Stomach (tissue), 9 donors: ENCODE data around the gene PFKFB3. TPM values are rescaled to one million over a fixed set of nuclear protein-coding genes. Genes with fewer than 3 reads are reported as not detected.
"Not testable (repeated sequence)": the region's sequence is repeated elsewhere in the genome, so short reads cannot be mapped to it uniquely, and the experiment has no call there.

Experiments used
- DNase-seq, 2 donors: peaks; one replicate each; pipeline versions ENCODE4 v3.0.0 to v3.0.0-alpha.2; 2013 to 2019
- H3K27ac ChIP-seq, 5 donors: fragments of 200-600 bp in 4 of 5; sonication (generic) in 4 of 5; one replicate each; pipeline ENCODE4 v1.5.1; 2013 to 2019; ENCODE audit warnings: mild to moderate bottlenecking in 1 of 5, moderate library complexity in 1 of 5
- H3K27me3 ChIP-seq, 3 donors: fragments of 200-600 bp; sonication (generic); one replicate each; pipeline ENCODE4 v1.5.1; 2017 to 2019; ENCODE audit warnings: mixed run types in 1 of 3
- H3K36me3 ChIP-seq, 4 donors: fragments of 200-600 bp; sonication (generic); 1 replicate in 3 of 4; 2 replicates in 1 of 4; pipeline ENCODE4 v1.5.1; 2016 to 2019
- H3K4me1 ChIP-seq, 4 donors: fragments of 200-600 bp; sonication (generic); one replicate each; pipeline ENCODE4 v1.5.1; 2016 to 2019
- H3K4me3 ChIP-seq, 4 donors: fragments of 200-600 bp; sonication (generic) in 3 of 4; one replicate each; pipeline ENCODE4 v1.5.1; 2016 to 2019; ENCODE audit warnings: mild to moderate bottlenecking in 1 of 4
- H3K9me3 ChIP-seq, 4 donors: fragments of 200-600 bp; sonication (generic); one replicate each; pipeline ENCODE4 v1.5.1; 2016 to 2019
- EP300 ChIP-seq: sonication (generic); formaldehyde crosslinking; IDR thresholded peaks from one replicate; pipeline ENCODE4 v1.6.1; 2017; ENCODE audit warnings: antibody characterized with exemption
- POLR2A ChIP-seq, 4 donors: fragments of 450-650 bp; IDR thresholded peaks; one replicate each; pipeline ENCODE4 v1.6.1; 2016; ENCODE audit warnings: antibody characterized with exemption in 4 of 4, control low read depth in 2 of 4, mild to moderate bottlenecking in 1 of 4, moderate library complexity in 1 of 4
- POLR2AphosphoS5 ChIP-seq, 3 donors: sonication (generic); formaldehyde crosslinking; IDR thresholded peaks; one replicate each; pipeline ENCODE4 v1.6.1; 2016; ENCODE audit warnings: antibody characterized with exemption in 3 of 3
- WGBS, 5 donors: extraction: QIAGEN DNeasy Blood & Tissue Kit in 3 of 5; methylation state at CpG; one replicate each; pipeline versions ENCODE4 v1.1.5 to v1.1.7; 2013 to 2018; 5-methylcytosine and 5-hydroxymethylcytosine counted together
- intact Hi-C: fragments of 100-400 bp; cut with DNase I; formaldehyde crosslinking; loops from one replicate; pipeline ENCODE4 v1.15.1; 2023; ENCODE audit warnings: low total_unique reads
- polyA plus RNA-seq, 3 donors: library from polyadenylated mRNA; stranded (reverse); fragments of 200-250 nt; gene quantifications; one replicate each; pipeline ENCODE4 v1.2.3, GENCODE V29; 2013
- total RNA-seq, 5 donors: library from RNA; depleted of rRNA; stranded (reverse); fragments of >200 nt; gene quantifications; one replicate each; pipeline versions ENCODE4 v1.1.0 to v1.2.3, GENCODE V29; 2014 to 2016
- TF ChIP-seq, protein P1 (sequence below), 7 experiments: fragments of 450-650 bp in 4 of 7; fragments of 200-600 bp in 3 of 7; sonication (generic) in 3 of 7; IDR thresholded peaks; one replicate each; pipeline ENCODE4 v1.5.1; 2016 to 2019; ENCODE audit warnings: antibody characterized with exemption in 7 of 7, control low read depth in 2 of 7, mild to moderate bottlenecking in 1 of 7
- donor health status: healthy with polysubstance abuse.
- donor health status: Bipolar disorder and iron deficiency.
- donor health status: healthy.

PFKFB3 gene
- total and polyA plus RNA-seq, 8 donors, result 17.7 to 199 (median 38.0) TPM

DNA sequence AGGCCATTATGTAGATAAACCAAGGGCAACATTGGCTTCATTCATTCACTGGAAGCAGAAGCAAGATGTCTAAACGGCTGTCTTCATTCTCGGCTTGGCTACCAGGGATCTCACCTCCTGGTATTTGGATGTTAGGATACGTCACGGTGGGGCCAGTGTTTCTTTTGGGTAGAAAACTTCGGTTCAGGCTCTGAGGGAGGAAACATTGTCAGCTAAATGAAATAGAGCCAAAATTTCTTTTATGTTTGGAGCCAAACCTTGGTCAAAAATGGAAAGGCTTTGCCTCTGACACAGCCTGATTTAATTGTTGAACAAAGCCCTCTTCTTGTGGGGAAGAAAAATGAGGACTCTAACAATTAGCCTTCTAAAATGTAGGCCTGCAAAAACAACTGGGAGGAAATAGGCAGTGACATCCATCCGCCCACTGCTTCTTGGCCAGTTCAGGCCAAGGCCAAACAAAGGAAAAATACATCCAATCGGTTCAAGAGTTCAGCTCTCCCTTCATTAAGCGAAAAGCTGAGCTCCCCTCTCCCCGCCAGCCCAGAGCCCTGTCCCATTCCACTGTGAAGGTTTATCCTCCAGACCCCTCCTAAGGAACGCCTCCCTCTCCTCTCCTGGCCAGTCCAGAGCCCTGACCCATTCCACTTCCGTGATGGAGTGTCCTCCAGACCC, 44.4 kb downstream of the PFKFB3 start:
- intact Hi-C loops, result no loop called here
- Histone ChIP-seq H3K27me3 (no peaks in the 10 kb centered on the region), H3K36me3 (peaks cover 0 to 7% (median 0%) of the 10 kb centered on the region in 4 donors), H3K4me3 (no peak overlapping the region), H3K9me3 (no peaks in the 10 kb centered on the region), H3K4me1 (peaks cover 0 to 10% (median 2%) of the 10 kb centered on the region in 4 donors), H3K27ac (peak overlapping the region in 1 of 5 donors; percentile 25)
- DNase-seq, result peak in 1 of 2 donors; percentile 55
- TF ChIP-seq POLR2AphosphoS5 (IDR thresholded peaks at IDR 0.05) (no peak), POLR2A (IDR thresholded peaks at IDR 0.05) (no peak)
- 69 to 82% (median 79%) methylated on average over 11 of the region's 11 CpGs for WGBS, 5 donors

DNA sequence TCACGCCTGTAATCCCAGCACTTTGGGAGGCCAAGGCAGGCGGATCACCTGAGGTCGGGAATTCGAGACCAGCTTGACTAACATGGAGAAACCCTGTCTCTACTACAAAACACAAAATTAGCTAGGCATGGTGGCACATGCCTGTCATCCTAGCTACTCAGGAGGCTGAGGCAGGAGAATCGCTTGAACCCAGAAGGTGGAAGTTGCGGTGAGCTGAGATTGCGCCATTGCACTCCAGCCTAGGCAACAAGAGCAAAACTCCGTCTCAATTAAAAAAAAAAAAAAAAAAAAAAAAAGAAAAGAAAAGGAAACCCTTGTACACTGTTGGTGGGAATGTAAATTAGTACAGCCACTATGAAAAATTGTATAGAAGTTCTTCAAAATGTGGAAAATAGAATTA, 46.2 kb downstream of the PFKFB3 start:
- 86 to 99% (median 96%) methylated on average over 8 of the region's 8 CpGs for WGBS, 5 donors
- H3K36me3 ChIP-seq, H3K4me1 ChIP-seq, H3K27ac ChIP-seq, H3K4me3 ChIP-seq, H3K27me3 ChIP-seq, H3K9me3 ChIP-seq, intact Hi-C loops: not testable (repeated sequence)
- peak in 1 of 2 donors; percentile 28 for DNase-seq

- DNase-seq, result no peak
- TF ChIP-seq EP300 (no peak), POLR2A (IDR thresholded peaks at IDR 0.05) (no peak), POLR2AphosphoS5 (IDR thresholded peaks at IDR 0.05) (no peak)
- TF ChIP-seq, protein P1, sequence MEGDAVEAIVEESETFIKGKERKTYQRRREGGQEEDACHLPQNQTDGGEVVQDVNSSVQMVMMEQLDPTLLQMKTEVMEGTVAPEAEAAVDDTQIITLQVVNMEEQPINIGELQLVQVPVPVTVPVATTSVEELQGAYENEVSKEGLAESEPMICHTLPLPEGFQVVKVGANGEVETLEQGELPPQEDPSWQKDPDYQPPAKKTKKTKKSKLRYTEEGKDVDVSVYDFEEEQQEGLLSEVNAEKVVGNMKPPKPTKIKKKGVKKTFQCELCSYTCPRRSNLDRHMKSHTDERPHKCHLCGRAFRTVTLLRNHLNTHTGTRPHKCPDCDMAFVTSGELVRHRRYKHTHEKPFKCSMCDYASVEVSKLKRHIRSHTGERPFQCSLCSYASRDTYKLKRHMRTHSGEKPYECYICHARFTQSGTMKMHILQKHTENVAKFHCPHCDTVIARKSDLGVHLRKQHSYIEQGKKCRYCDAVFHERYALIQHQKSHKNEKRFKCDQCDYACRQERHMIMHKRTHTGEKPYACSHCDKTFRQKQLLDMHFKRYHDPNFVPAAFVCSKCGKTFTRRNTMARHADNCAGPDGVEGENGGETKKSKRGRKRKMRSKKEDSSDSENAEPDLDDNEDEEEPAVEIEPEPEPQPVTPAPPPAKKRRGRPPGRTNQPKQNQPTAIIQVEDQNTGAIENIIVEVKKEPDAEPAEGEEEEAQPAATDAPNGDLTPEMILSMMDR (IDR thresholded peaks at IDR 0.05), result no peak
- WGBS, 5 donors, result 94 to 100% (median 98%) methylated on average over 1 of the region's 1 CpG
- Histone ChIP-seq H3K4me1 (peaks cover 0 to 8% (median 2%) of the 10 kb centered on the region in 4 donors), H3K4me3 (no peak overlapping the region), H3K9me3 (no peaks in the 10 kb centered on the region), H3K27me3 (no peaks in the 10 kb centered on the region), H3K27ac (no peak overlapping the region), H3K36me3 (no peaks in the 10 kb centered on the region)
- intact Hi-C loops, result no loop called here
Observed at GRCh38 chr10:6249698-6250097, 47.0 kb downstream of the PFKFB3 start.

DNA sequence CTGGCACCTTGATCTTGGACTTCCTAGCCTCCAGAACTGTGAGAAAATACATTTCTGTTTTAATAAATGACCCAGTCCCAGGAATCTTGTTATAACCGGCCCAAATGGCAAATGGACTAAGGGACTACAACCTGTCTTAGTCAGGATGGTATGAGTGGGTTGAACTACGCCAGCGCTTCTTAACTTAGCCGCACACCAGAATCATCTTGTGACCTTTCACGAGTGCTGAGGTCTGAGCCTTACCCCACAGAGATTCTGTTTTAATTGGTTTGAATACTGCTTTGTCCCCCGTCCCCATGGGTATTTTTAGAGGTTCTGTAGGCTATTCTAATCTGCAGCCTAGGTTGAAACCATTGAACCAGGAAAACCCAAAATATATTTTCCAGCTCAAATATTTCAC, 48.0 kb downstream of the PFKFB3 start:
- no peaks in the 10 kb centered on the region for H3K36me3 ChIP-seq
- H3K27ac ChIP-seq, result no peak overlapping the region
- no peak for DNase-seq
- intact Hi-C loops, result no loop called here
- no peaks in the 10 kb centered on the region for H3K27me3 ChIP-seq
- no peak overlapping the region for H3K4me3 ChIP-seq
- TF ChIP-seq EP300, result no peak
- TF ChIP-seq, protein P1 (IDR thresholded peaks at IDR 0.05), result no peak
- TF ChIP-seq POLR2AphosphoS5 (IDR thresholded peaks at IDR 0.05), result no peak
- TF ChIP-seq POLR2A (IDR thresholded peaks at IDR 0.05), result no peak
- H3K9me3 ChIP-seq, result no peaks in the 10 kb centered on the region
- 83 to 96% (median 88%) methylated on average over 6 of the region's 6 CpGs for WGBS, 5 donors
- peaks cover 0 to 16% (median 4%) of the 10 kb centered on the region in 4 donors for H3K4me1 ChIP-seq

- H3K4me1 ChIP-seq, result peaks cover 0 to 18% (median 11%) of the 10 kb centered on the region in 4 donors
- H3K4me3 ChIP-seq, result no peak overlapping the region
- intact Hi-C loops, result no loop called here
- H3K27me3 ChIP-seq, result no peaks in the 10 kb centered on the region
- TF ChIP-seq POLR2A (IDR thresholded peaks at IDR 0.05), result no peak
- no peak for TF ChIP-seq EP300
- TF ChIP-seq POLR2AphosphoS5 (IDR thresholded peaks at IDR 0.05), result no peak
- TF ChIP-seq, protein P1 (IDR thresholded peaks at IDR 0.05), result no peak
- H3K27ac ChIP-seq, result peak overlapping the region in 2 of 5 donors; percentile 28 to 33
- no peaks in the 10 kb centered on the region for H3K9me3 ChIP-seq
- 91 to 98% (median 95%) methylated on average over 8 of the region's 8 CpGs for WGBS, 5 donors
- H3K36me3 ChIP-seq, result no peaks in the 10 kb centered on the region
- DNase-seq, result no peak
Observed at GRCh38 chr10:6254201-6254600, 51.5 kb downstream of the PFKFB3 start.
